NT2/D1 (cell line): ENCODE measurements around the gene SYNPO2L.

Experiments
- DNase-seq: peaks from one replicate; pipeline ENCODE4 v3.0.0-alpha.2; 2011; ENCODE audit warnings: low read depth, low spot score
- H3K27me3 ChIP-seq: 2 replicates; pipeline ENCODE4 v1.6.0; 2011; ENCODE audit warnings: mild to moderate bottlenecking; ENCODE audit not compliant: insufficient read length, insufficient read depth
- H3K36me3 ChIP-seq: 2 replicates; pipeline ENCODE4 v1.6.1; 2011; ENCODE audit warnings: mild to moderate bottlenecking, low read length, mixed read lengths; ENCODE audit not compliant: insufficient read depth, insufficient read length
- H3K4me1 ChIP-seq: 2 replicates; pipeline ENCODE4 v1.5.1; 2011; ENCODE audit not compliant: insufficient read depth, insufficient read length
- H3K4me3 ChIP-seq: 2 replicates; pipeline ENCODE4 v1.5.1; 2011; ENCODE audit warnings: low read depth; ENCODE audit not compliant: insufficient read length
- H3K9ac ChIP-seq: 2 replicates; pipeline ENCODE4 v1.6.0; 2011; ENCODE audit warnings: low read depth; ENCODE audit not compliant: insufficient read length
- H3K9me3 ChIP-seq: 2 replicates; pipeline ENCODE4 v1.5.1; 2011; ENCODE audit warnings: mild to moderate bottlenecking, low read length; ENCODE audit not compliant: insufficient read depth
- SUZ12 ChIP-seq: IDR thresholded peaks from 2 replicates; pipeline ENCODE4 v1.6.1; 2011; ENCODE audit not compliant: insufficient read length, insufficient read depth; ENCODE audit errors: extremely low read depth
- YY1 ChIP-seq: IDR thresholded peaks from 2 replicates; pipeline ENCODE4 v1.6.1; 2011; ENCODE audit not compliant: insufficient read length, insufficient read depth
- ZNF274 ChIP-seq: IDR thresholded peaks from 2 replicates; pipeline ENCODE4 v1.6.1; 2011; ENCODE audit warnings: mild to moderate bottlenecking, low read depth, low read length

Gene SYNPO2L

GRCh38 chr10:73649876-73650536 lies 5.8 kb downstream of the SYNPO2L start:
- Histone ChIP-seq H3K27me3 (no peaks in the 10 kb centered on the region), H3K4me1 (peaks cover 3% of the 10 kb centered on the region), H3K9me3 (no peaks in the 10 kb centered on the region), H3K4me3 (no peak overlapping the region), H3K36me3 (no peaks in the 10 kb centered on the region), H3K9ac (no peak overlapping the region)
- DNase-seq = no peak
- TF ChIP-seq SUZ12 (no peak), YY1 (no peak), ZNF274 (no peak)

- peaks cover 3% of the 10 kb centered on the region for H3K4me1 ChIP-seq
- no peak for DNase-seq
- TF ChIP-seq YY1 (no peak), SUZ12 (no peak), ZNF274 (no peak)
- no peak overlapping the region for H3K9ac ChIP-seq
- H3K36me3 ChIP-seq = no peaks in the 10 kb centered on the region
- no peaks in the 10 kb centered on the region for H3K9me3 ChIP-seq
- no peaks in the 10 kb centered on the region for H3K27me3 ChIP-seq
- no peak overlapping the region for H3K4me3 ChIP-seq
Observed at GRCh38 chr10:73648975-73649829, 6.6 kb downstream of the SYNPO2L start.

GRCh38 chr10:73647875-73648651 lies 7.8 kb downstream of the SYNPO2L start:
- Histone ChIP-seq H3K9me3 (no peaks in the 10 kb centered on the region), H3K4me1 (peaks cover 3% of the 10 kb centered on the region), H3K4me3 (peak overlapping the region; percentile 36), H3K27me3 (no peaks in the 10 kb centered on the region), H3K36me3 (no peaks in the 10 kb centered on the region), H3K9ac (peak overlapping the region; percentile 50)
- TF ChIP-seq YY1 = no peak
- TF ChIP-seq ZNF274 = no peak
- TF ChIP-seq SUZ12 = no peak
- no peak for DNase-seq

DNA sequence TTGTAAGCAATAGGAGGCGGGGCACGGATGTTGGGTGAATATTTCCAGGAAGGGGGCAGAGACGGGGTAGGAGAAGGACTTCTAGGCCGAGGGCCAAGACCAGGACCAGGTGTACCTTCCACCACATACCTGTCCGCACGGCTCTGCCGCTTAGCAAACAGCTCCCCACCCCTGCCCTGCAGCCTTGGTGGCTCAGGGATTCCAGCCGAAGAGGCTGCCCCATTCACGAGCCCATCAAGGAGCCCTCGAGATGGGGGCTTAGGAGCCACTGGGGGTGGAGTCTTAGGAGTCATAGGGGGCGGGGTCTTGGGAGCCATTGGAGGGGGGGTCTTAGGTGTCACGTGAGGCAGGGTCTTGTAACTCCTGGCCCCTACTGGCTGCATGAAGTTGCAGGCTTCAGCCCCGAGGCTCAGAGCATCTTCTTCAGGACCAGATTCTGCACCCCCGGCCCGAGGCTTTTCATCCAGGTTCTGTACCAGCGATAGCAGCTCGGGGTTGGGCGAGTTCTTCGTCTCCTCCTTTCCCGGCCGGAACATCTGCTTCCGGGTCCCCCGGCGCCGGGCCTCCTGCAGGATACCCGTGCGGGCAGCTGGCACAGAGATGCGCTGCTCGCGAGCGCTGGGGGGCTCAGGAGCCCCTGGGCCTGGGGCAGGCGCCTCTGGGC lies 8.5 kb downstream of the SYNPO2L start:
- no peaks in the 10 kb centered on the region for H3K36me3 ChIP-seq
- no peak for DNase-seq
- H3K4me1 ChIP-seq = peaks cover 3% of the 10 kb centered on the region
- peak overlapping the region; percentile 50 for H3K9ac ChIP-seq
- no peaks in the 10 kb centered on the region for H3K27me3 ChIP-seq
- H3K4me3 ChIP-seq = peak overlapping the region; percentile 36
- TF ChIP-seq YY1 = no peak
- no peaks in the 10 kb centered on the region for H3K9me3 ChIP-seq

GRCh38 chr10:73646598-73647041 lies 9.2 kb downstream of the SYNPO2L start:
- Histone ChIP-seq H3K4me3 (no peak overlapping the region), H3K4me1 (peaks cover 3% of the 10 kb centered on the region), H3K9ac (peak overlapping the region; percentile 32), H3K9me3 (no peaks in the 10 kb centered on the region), H3K27me3 (no peaks in the 10 kb centered on the region), H3K36me3 (no peaks in the 10 kb centered on the region)
- TF ChIP-seq ZNF274 (no peak), SUZ12 (no peak), YY1 (no peak)
- no peak for DNase-seq

- no peaks in the 10 kb centered on the region for H3K27me3 ChIP-seq
- H3K4me1 ChIP-seq = peaks cover 3% of the 10 kb centered on the region
- H3K4me3 ChIP-seq = no peak overlapping the region
- no peak for DNase-seq
- H3K36me3 ChIP-seq = no peaks in the 10 kb centered on the region
- no peak overlapping the region for H3K9ac ChIP-seq
- TF ChIP-seq SUZ12 = no peak
- no peaks in the 10 kb centered on the region for H3K9me3 ChIP-seq
Observed at GRCh38 chr10:73645251-73645650, 10.6 kb downstream of the SYNPO2L start.
